Neuronal stem cell (in vitro differentiated cells): ENCODE results near the gene INVS. TPM values are rescaled to one million over a fixed set of nuclear protein-coding genes. Genes with fewer than 3 reads are reported as not detected.
A peak's percentile ranks its signal among the peaks of the same experiment; 100 is the strongest.

Experiments used
- DNase-seq: peaks from one replicate; pipeline ENCODE4 v3.0.0-alpha.2; 2013; ENCODE audit warnings: low spot score
- H2AFZ ChIP-seq: one replicate; pipeline ENCODE4 v1.6.1; 2013; ENCODE audit warnings: mild to moderate bottlenecking, low read length, inconsistent platforms
- H2AK5ac ChIP-seq: 2 replicates; pipeline ENCODE4 v1.6.1; 2013; ENCODE audit warnings: low read depth, mild to moderate bottlenecking, inconsistent platforms, low read length, moderate library complexity, mixed read lengths
- H2BK120ac ChIP-seq: 2 replicates; pipeline ENCODE4 v1.6.1; 2013; ENCODE audit warnings: low read depth, mild to moderate bottlenecking, inconsistent platforms, low read length, moderate library complexity, mixed read lengths
- H2BK12ac ChIP-seq: one replicate; pipeline ENCODE4 v1.6.1; 2013; ENCODE audit warnings: low read length, inconsistent platforms
- H2BK15ac ChIP-seq: 2 replicates; pipeline ENCODE4 v1.6.1; 2013; ENCODE audit warnings: mild to moderate bottlenecking, low read length, inconsistent platforms, mixed read lengths
- H2BK5ac ChIP-seq: one replicate; pipeline ENCODE4 v1.6.1; 2013; ENCODE audit warnings: inconsistent platforms, mild to moderate bottlenecking, low read length, moderate library complexity
- H3K14ac ChIP-seq: one replicate; pipeline ENCODE4 v1.6.1; 2013; ENCODE audit warnings: low read length, inconsistent platforms
- H3K18ac ChIP-seq: 2 replicates; pipeline ENCODE4 v1.6.1; 2013; ENCODE audit warnings: low read length, inconsistent platforms
- H3K23ac ChIP-seq: 2 replicates; pipeline ENCODE4 v1.6.1; 2013; ENCODE audit warnings: low read depth, mild to moderate bottlenecking, mixed read lengths, low read length, inconsistent platforms; ENCODE audit not compliant: poor library complexity
- H3K27ac ChIP-seq: replicated peaks from 3 replicates; pipeline ENCODE4 v1.5.1; 2013; ENCODE audit warnings: low read length, inconsistent platforms
- H3K27me3 ChIP-seq, 3 experiments: 2 replicates each; pipeline ENCODE4 v1.6.1; 2013; ENCODE audit warnings: low read length in 3 of 3, mild to moderate bottlenecking in 2 of 3, inconsistent platforms in 1 of 3, low read depth in 1 of 3, mixed read lengths in 1 of 3, moderate library complexity in 1 of 3; ENCODE audit not compliant: control insufficient read depth in 3 of 3, insufficient read depth in 3 of 3
- H3K36me3 ChIP-seq, 2 donors: replicated peaks in 1 of 2; 2 replicates each; pipeline ENCODE4 v1.6.1; 2013; ENCODE audit warnings: low read length in 2 of 2; ENCODE audit not compliant: control insufficient read depth in 2 of 2, insufficient read depth in 2 of 2
- H3K4ac ChIP-seq: 2 replicates; pipeline ENCODE4 v1.6.1; 2013; ENCODE audit warnings: inconsistent platforms, mild to moderate bottlenecking, low read length, moderate library complexity
- H3K4me1 ChIP-seq, 2 donors: 1 replicate in 1 of 2; 2 replicates in 1 of 2; pipeline ENCODE4 v1.6.1; 2013; ENCODE audit warnings: low read length in 2 of 2, low read depth in 1 of 2; ENCODE audit not compliant: control insufficient read depth in 2 of 2, insufficient read depth in 1 of 2
- H3K4me2 ChIP-seq: one replicate; pipeline ENCODE4 v1.6.1; 2013; ENCODE audit warnings: mild to moderate bottlenecking, low read length, inconsistent platforms; ENCODE audit not compliant: insufficient read depth, poor library complexity, severe bottlenecking
- H3K4me3 ChIP-seq, 2 donors: 2 replicates each; pipeline ENCODE4 v1.5.1; 2013; ENCODE audit warnings: low read length in 2 of 2, mild to moderate bottlenecking in 2 of 2, inconsistent platforms in 1 of 2, moderate library complexity in 1 of 2
- H3K79me1 ChIP-seq: one replicate; pipeline ENCODE4 v1.6.1; 2013; ENCODE audit warnings: low read depth, mild to moderate bottlenecking, inconsistent platforms, low read length, moderate library complexity
- H3K9ac ChIP-seq: one replicate; pipeline ENCODE4 v1.6.1; 2013; ENCODE audit warnings: mild to moderate bottlenecking, low read depth, low read length, inconsistent platforms; ENCODE audit not compliant: poor library complexity
- H3K9me3 ChIP-seq, 2 donors: replicated peaks in 1 of 2; 2 replicates each; pipeline versions ENCODE3 to v1.6.1; 2013; ENCODE audit warnings: low read length in 2 of 2, mild to moderate bottlenecking in 2 of 2, inconsistent platforms in 1 of 2, low read depth in 1 of 2, mixed read lengths in 1 of 2, moderate library complexity in 1 of 2; ENCODE audit not compliant: control insufficient read depth in 2 of 2, insufficient read depth in 1 of 2
- H4K8ac ChIP-seq: one replicate; pipeline ENCODE4 v1.6.1; 2013; ENCODE audit warnings: low read depth, mild to moderate bottlenecking, inconsistent platforms, low read length, moderate library complexity
- H4K91ac ChIP-seq: one replicate; pipeline ENCODE4 v1.6.1; 2013; ENCODE audit warnings: low read length, low read depth, mild to moderate bottlenecking, inconsistent platforms; ENCODE audit not compliant: poor library complexity
- WGBS, 2 donors: extraction: QIAGEN DNeasy Blood & Tissue Kit; methylation state at CpG; one replicate each; pipeline ENCODE4 v1.1.7; 2013; ENCODE audit warnings: missing lambda C conversion rate in 2 of 2, mixed read lengths in 1 of 2; ENCODE audit not compliant: insufficient read length in 2 of 2, insufficient replicate concordance in 1 of 2; ENCODE audit errors: extremely low coverage in 2 of 2; 5-methylcytosine and 5-hydroxymethylcytosine counted together
- polyA plus RNA-seq, 2 experiments: library from polyadenylated mRNA; stranded (reverse); fragments of 200-250 nt; gene quantifications; one replicate each; pipeline ENCODE4 v1.2.3, GENCODE V29; 2013

INVS gene, protein sequence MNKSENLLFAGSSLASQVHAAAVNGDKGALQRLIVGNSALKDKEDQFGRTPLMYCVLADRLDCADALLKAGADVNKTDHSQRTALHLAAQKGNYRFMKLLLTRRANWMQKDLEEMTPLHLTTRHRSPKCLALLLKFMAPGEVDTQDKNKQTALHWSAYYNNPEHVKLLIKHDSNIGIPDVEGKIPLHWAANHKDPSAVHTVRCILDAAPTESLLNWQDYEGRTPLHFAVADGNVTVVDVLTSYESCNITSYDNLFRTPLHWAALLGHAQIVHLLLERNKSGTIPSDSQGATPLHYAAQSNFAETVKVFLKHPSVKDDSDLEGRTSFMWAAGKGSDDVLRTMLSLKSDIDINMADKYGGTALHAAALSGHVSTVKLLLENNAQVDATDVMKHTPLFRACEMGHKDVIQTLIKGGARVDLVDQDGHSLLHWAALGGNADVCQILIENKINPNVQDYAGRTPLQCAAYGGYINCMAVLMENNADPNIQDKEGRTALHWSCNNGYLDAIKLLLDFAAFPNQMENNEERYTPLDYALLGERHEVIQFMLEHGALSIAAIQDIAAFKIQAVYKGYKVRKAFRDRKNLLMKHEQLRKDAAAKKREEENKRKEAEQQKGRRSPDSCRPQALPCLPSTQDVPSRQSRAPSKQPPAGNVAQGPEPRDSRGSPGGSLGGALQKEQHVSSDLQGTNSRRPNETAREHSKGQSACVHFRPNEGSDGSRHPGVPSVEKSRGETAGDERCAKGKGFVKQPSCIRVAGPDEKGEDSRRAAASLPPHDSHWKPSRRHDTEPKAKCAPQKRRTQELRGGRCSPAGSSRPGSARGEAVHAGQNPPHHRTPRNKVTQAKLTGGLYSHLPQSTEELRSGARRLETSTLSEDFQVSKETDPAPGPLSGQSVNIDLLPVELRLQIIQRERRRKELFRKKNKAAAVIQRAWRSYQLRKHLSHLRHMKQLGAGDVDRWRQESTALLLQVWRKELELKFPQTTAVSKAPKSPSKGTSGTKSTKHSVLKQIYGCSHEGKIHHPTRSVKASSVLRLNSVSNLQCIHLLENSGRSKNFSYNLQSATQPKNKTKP
- polyA plus RNA-seq (2013, experiment 1 of 2), result 6.9 TPM
- 7.4 TPM for polyA plus RNA-seq (2013, experiment 2 of 2)

- Histone ChIP-seq H2AK5ac (no peak within 1 kb of the TSS), H4K8ac (peak within 1 kb of the TSS; percentile 65), H3K9ac (peak within 1 kb of the TSS; percentile 98), H3K4me1 (peaks cover 2 to 4% of the 10 kb centered on the region in 2 donors), H3K9me3 (no peaks in the 10 kb centered on the region), H2AFZ (peak within 1 kb of the TSS; percentile 97), H3K18ac (peak within 1 kb of the TSS; percentile 92), H3K27ac (peak within 1 kb of the TSS; percentile 56), H3K23ac (peak within 1 kb of the TSS; percentile 98), H2BK120ac (peak within 1 kb of the TSS; percentile 57), H3K4me3 (peak within 1 kb of the TSS; percentile 81 to 92), H3K36me3 (peaks cover 6 to 21% of the 10 kb centered on the region in 2 donors), H2BK12ac (no peak within 1 kb of the TSS), H2BK15ac (no peak within 1 kb of the TSS), H3K14ac (peak within 1 kb of the TSS; percentile 89), H4K91ac (no peak within 1 kb of the TSS), H3K4me2 (peak within 1 kb of the TSS; percentile 90), H3K27me3 (no peaks in the 10 kb centered on the region), H3K79me1 (peaks cover 4% of the 10 kb centered on the region), H3K4ac (no peak within 1 kb of the TSS), H2BK5ac (peak within 1 kb of the TSS; percentile 97)
- WGBS, 2 donors, result no CpG with 5 or more reads among the region's 54 CpGs
- peak; percentile 98 for DNase-seq
Observed at GRCh38 chr9:100098887-100099721, at the start of gene INVS, which contains the start of gene ERP44. INVS (plus strand) TSS chr9:100099243; CDS start chr9:100104522, 5,279 bp downstream. ERP44 (minus strand) TSS chr9:100099000; CDS start chr9:100098840, 160 bp downstream.

DNA sequence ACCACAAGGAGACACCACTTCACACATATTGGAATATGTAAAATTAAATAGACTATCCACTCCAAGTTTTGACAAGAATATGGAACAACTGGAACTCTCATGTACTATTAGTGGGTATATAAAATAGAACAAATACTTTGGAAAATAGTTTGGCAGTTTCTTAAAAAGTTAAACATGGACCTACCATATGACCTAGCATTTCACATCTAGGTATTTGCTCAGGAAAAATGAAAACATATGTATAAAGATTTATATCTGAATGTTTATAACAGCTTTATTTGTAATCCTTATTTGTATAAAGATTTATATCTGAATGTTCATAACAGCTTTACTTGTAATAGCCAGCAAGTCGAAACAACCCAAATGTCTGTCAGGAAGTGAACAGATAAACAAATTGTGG lies 49.5 kb upstream of the INVS start:
- Histone ChIP-seq H2AFZ (no peak overlapping the region), H4K91ac (no peak overlapping the region), H3K4me3 (no peak overlapping the region), H2BK120ac (no peak overlapping the region), H2BK12ac (no peak overlapping the region), H2BK5ac (no peak overlapping the region), H3K4ac (no peak overlapping the region), H3K9me3 (no peaks in the 10 kb centered on the region), H3K4me2 (no peak overlapping the region), H3K14ac (no peak overlapping the region), H4K8ac (no peak overlapping the region), H3K9ac (no peak overlapping the region), H3K23ac (no peak overlapping the region), H3K18ac (no peak overlapping the region), H2BK15ac (no peak overlapping the region), H3K79me1 (no peaks in the 10 kb centered on the region), H3K27ac (no peak overlapping the region), H3K36me3 (peaks cover 0 to 45% of the 10 kb centered on the region in 2 donors), H3K27me3 (no peaks in the 10 kb centered on the region), H3K4me1 (no peaks in the 10 kb centered on the region), H2AK5ac (no peak overlapping the region)
- WGBS, 2 donors, result no CpG with 5 or more reads among the region's 1 CpG
- no peak for DNase-seq

DNA sequence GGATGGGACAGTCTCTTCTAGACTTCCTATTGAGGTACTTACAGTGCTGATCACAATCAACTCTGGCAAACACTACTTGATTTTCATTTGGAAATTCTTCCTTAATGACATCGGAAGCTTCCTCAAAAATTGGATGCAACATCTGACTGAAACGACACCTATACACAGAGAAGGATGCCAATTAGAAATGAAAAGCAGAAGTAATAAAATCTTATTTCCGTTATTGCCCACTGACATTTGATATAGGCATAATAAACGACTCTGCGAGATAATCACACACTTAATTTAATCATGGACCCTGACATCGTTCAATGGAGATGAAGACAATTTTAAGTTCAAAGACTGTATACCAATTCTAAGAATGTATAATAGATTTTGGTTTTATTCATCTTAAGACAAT lies 46.7 kb upstream of the INVS start:
- no CpG with 5 or more reads among the region's 6 CpGs for WGBS, 2 donors
- Histone ChIP-seq H3K9me3 (no peaks in the 10 kb centered on the region), H3K23ac (no peak overlapping the region), H3K36me3 (peaks cover 0 to 58% of the 10 kb centered on the region in 2 donors), H2AK5ac (no peak overlapping the region), H3K79me1 (no peaks in the 10 kb centered on the region), H3K14ac (no peak overlapping the region), H2AFZ (no peak overlapping the region), H3K18ac (no peak overlapping the region), H2BK5ac (no peak overlapping the region), H2BK15ac (no peak overlapping the region), H3K4me3 (no peak overlapping the region), H3K4ac (no peak overlapping the region), H3K4me1 (no peaks in the 10 kb centered on the region), H3K27me3 (no peaks in the 10 kb centered on the region), H4K91ac (no peak overlapping the region), H2BK120ac (no peak overlapping the region), H3K27ac (no peak overlapping the region), H4K8ac (no peak overlapping the region), H3K4me2 (no peak overlapping the region), H2BK12ac (no peak overlapping the region), H3K9ac (no peak overlapping the region)
- no peak for DNase-seq
